CD4-positive, alpha-beta T cell (primary cell): ENCODE results near the gene CYP27A1. TPM values are rescaled to one million over a fixed set of nuclear protein-coding genes. Genes with fewer than 3 reads are reported as not detected.
A peak's percentile ranks its signal among the peaks of the same experiment; 100 is the strongest.

ENCODE experiments used
- ATAC-seq: fragments of 200-7000 bp; cut with Tn5 transposase; one replicate; pipeline ENCODE4 v1.10.0; 2022; ENCODE audit warnings: mild to moderate bottlenecking; ENCODE audit not compliant: poor library complexity
- CTCF ChIA-PET: fragments of 350-600 bp; sonication (Branson Sonifier 250); formaldehyde crosslinking; loops from one replicate; lab custom pipeline; 2021; ENCODE audit warnings: antibody characterized with exemption, inconsistent platforms; lab: Charles Lee
- POLR2A ChIA-PET: fragments of 350-600 bp; sonication (Branson Sonifier 250); formaldehyde crosslinking; loops from one replicate; lab custom pipeline; 2021; ENCODE audit warnings: antibody characterized with exemption, inconsistent platforms; lab: Charles Lee
- DNase-seq, 14 experiments: peaks; one replicate each; pipeline ENCODE4 v3.0.0-alpha.2; 2013 to 2020; ENCODE audit warnings: mixed read lengths in 2 of 14
- H3K27ac ChIP-seq, 2 donors: one replicate each; pipeline versions ENCODE4 v1.5.1 to v1.7.0; 2013; ENCODE audit warnings: low read length in 2 of 2, low read depth in 1 of 2, mild to moderate bottlenecking in 1 of 2
- H3K27me3 ChIP-seq, 2 experiments: 1 replicate in 1 of 2; 2 replicates in 1 of 2; pipeline versions ENCODE4 v1.6.1 to v1.7.0; 2013; ENCODE audit warnings: low read length in 2 of 2, control low read depth in 1 of 2, mild to moderate bottlenecking in 1 of 2, moderate library complexity in 1 of 2; ENCODE audit not compliant: insufficient read depth in 2 of 2, control insufficient read depth in 1 of 2
- H3K36me3 ChIP-seq: one replicate; pipeline ENCODE4 v1.6.1; 2013; ENCODE audit warnings: low read length, control low read depth; ENCODE audit not compliant: insufficient read depth
- H3K4me1 ChIP-seq: one replicate; pipeline ENCODE4 v1.6.1; 2013; ENCODE audit warnings: low read length, control low read depth; ENCODE audit not compliant: insufficient read depth
- H3K4me3 ChIP-seq: one replicate; pipeline ENCODE4 v1.5.1; 2013; ENCODE audit warnings: mild to moderate bottlenecking, low read length, moderate library complexity
- H3K9me3 ChIP-seq, 2 experiments: 1 replicate in 1 of 2; 2 replicates in 1 of 2; pipeline versions ENCODE4 v1.6.1 to v1.7.0; 2013; ENCODE audit warnings: low read length in 2 of 2, mild to moderate bottlenecking in 2 of 2, control low read depth in 1 of 2, moderate library complexity in 1 of 2; ENCODE audit not compliant: control insufficient read depth in 1 of 2, insufficient read depth in 1 of 2
- H3K27ac Mint-ChIP-seq: one replicate; pipeline ENCODE4 v1.8.0; 2020; ENCODE audit warnings: mixed read lengths
- H3K27me3 Mint-ChIP-seq: one replicate; pipeline ENCODE4 v1.8.0; 2021; ENCODE audit warnings: mixed read lengths
- H3K36me3 Mint-ChIP-seq: one replicate; pipeline ENCODE4 v1.8.0; 2021; ENCODE audit warnings: low read depth, mixed read lengths
- H3K4me1 Mint-ChIP-seq: one replicate; pipeline ENCODE4 v1.8.0; 2021; ENCODE audit warnings: low read depth, mixed read lengths
- H3K4me3 Mint-ChIP-seq: one replicate; pipeline ENCODE4 v1.8.0; 2020; ENCODE audit warnings: mild to moderate bottlenecking, mixed read lengths
- H3K9me3 Mint-ChIP-seq: one replicate; pipeline ENCODE4 v1.8.0; 2020; ENCODE audit warnings: mixed read lengths
- intact Hi-C, 2 experiments: fragments of 100-400 bp; cut with DNase I in 1 of 2; cut with micrococcal nuclease in 1 of 2; formaldehyde crosslinking; loops; one replicate each; pipeline versions ENCODE4 v1.15.1 to v1.9.0; 2023 to 2025; cut with DNase I, micrococcal nuclease
- total RNA-seq, 174 experiments: library from RNA in 2 of 174; stranded (reverse) in 2 of 174; gene quantifications; one replicate each; pipeline ENCODE4 v1.2.3 and lab custom pipeline; 2021 to 2026
- TF ChIP-seq, protein P1 (sequence below): fragments of 200-600 bp; IDR thresholded peaks from one replicate; pipeline ENCODE4 v1.8.0; 2022; ENCODE audit warnings: antibody characterized with exemption, mild to moderate bottlenecking

The CYP27A1 gene
- total RNA-seq, 2 experiments from 2014 or later, result 0.28 TPM; not detected in 1

DNA sequence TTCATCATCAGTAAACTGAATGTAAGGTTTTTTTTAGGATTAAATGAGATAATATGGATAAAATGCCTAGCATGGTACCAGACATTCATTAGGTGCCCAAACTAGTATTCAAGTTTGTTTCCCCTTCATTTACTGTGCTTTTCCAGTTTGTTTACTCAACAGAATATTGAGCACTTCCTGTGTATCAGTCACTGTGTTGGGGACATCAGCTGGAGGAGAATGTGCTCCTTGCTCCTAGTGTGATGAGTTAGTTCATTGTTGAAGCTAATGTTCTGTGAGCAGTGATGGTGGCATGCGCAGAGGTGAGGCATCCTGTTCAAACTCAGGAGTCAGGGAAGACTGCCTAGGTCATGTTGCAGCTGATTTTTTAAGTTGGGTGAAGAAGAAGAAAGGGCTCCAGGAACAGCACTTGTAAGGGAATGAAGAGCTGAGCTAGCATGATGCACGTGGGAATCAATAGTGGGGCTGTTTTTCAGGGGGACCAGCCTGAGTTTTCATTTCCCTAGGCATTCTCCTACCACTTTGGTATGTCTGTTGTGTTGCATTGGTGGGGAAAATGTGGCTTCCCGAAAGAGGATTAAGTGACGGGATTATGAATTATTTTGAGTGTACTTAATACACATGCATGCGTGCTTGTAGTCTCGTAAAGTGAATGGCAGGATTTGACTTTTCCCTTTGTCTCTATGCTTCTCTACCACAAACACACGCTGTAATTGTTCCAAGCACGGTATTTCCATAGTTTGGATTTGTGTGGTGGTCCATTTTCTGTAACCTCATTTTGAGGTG, 47.6 kb upstream of the CYP27A1 start:
- Mint-ChIP-seq H3K36me3 (peaks cover 67% of the 10 kb centered on the region), H3K4me1 (peaks cover 24% of the 10 kb centered on the region), H3K27me3 (no peaks in the 10 kb centered on the region), H3K9me3 (no peaks in the 10 kb centered on the region), H3K27ac (no peak overlapping the region), H3K4me3 (no peak overlapping the region)
- Histone ChIP-seq H3K4me3 (no peak overlapping the region), H3K27me3 (no peaks in the 10 kb centered on the region), H3K9me3 (no peaks in the 10 kb centered on the region), H3K4me1 (peaks cover 7% of the 10 kb centered on the region), H3K27ac (peak overlapping the region in 1 of 2 donors; percentile 35), H3K36me3 (peaks cover 21% of the 10 kb centered on the region)
- TF ChIP-seq, protein P1, sequence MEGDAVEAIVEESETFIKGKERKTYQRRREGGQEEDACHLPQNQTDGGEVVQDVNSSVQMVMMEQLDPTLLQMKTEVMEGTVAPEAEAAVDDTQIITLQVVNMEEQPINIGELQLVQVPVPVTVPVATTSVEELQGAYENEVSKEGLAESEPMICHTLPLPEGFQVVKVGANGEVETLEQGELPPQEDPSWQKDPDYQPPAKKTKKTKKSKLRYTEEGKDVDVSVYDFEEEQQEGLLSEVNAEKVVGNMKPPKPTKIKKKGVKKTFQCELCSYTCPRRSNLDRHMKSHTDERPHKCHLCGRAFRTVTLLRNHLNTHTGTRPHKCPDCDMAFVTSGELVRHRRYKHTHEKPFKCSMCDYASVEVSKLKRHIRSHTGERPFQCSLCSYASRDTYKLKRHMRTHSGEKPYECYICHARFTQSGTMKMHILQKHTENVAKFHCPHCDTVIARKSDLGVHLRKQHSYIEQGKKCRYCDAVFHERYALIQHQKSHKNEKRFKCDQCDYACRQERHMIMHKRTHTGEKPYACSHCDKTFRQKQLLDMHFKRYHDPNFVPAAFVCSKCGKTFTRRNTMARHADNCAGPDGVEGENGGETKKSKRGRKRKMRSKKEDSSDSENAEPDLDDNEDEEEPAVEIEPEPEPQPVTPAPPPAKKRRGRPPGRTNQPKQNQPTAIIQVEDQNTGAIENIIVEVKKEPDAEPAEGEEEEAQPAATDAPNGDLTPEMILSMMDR, result no peak
- CTCF ChIA-PET, result no interaction called here
- ATAC-seq, result no peak
- intact Hi-C loops, result no loop called here
- POLR2A ChIA-PET, result no interaction called here
- DNase-seq, result peak in 1 of 14 experiments; percentile 25

DNA sequence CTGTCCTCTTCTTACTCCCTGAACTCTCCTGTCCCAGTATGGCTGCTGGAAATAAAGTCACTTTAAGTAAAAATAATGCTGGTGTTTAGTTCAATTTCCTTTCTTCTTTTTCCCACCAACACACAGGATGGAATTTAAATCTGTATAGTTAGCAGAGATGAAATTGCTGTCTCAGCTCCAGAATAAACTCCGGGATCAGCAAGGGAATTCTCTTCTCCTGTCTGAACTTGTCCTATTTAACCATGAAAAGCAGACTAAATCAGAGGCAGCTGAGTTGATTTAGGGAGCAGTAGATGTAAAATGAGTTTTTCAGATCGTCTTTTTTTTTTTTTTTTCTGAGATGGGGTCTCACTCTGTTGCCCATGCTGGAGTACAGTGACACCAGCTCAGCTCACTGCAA, 45.4 kb upstream of the CYP27A1 start:
- no peak overlapping the region for H3K27ac Mint-ChIP-seq
- Histone ChIP-seq H3K9me3 (no peaks in the 10 kb centered on the region), H3K27me3 (no peaks in the 10 kb centered on the region), H3K4me3 (no peak overlapping the region), H3K27ac (no peak overlapping the region), H3K36me3 (peaks cover 33% of the 10 kb centered on the region), H3K4me1 (peaks cover 7% of the 10 kb centered on the region)
- DNase-seq, result no peak
- no peak overlapping the region for H3K4me3 Mint-ChIP-seq
- peaks cover 24% of the 10 kb centered on the region for H3K4me1 Mint-ChIP-seq
- no peaks in the 10 kb centered on the region for H3K27me3 Mint-ChIP-seq
- intact Hi-C loops, result no loop called here
- ChIA-PET POLR2A (no interaction called here), CTCF (interaction anchor here (0.6 kb wide), 1 partner anchor 124 kb away, joined by 4 read pairs; no protein-coding TSS in a partner anchor)
- H3K36me3 Mint-ChIP-seq, result peaks cover 73% of the 10 kb centered on the region
- TF ChIP-seq, protein P1, result no peak
- no peak for ATAC-seq
- no peaks in the 10 kb centered on the region for H3K9me3 Mint-ChIP-seq

DNA sequence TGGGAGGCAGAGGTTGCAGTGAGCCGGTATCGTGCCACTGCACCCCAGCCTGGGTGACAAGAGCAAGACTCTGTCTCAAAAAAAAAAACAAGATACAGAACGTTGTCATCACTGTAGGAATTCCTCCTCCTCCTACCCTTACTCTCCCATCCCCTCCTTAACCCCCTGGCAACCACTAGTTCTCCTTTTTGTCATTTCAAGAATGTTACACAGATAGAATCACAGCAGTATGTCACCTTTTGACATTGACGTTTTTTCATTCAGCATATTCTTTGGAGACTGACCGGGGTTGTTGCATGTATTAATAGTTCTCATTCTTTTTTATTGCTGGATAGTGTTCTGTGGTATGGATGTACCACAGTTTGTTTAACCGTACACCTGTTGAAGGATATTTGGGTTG, 38.9 kb upstream of the CYP27A1 start:
- H3K9me3 Mint-ChIP-seq, result no peaks in the 10 kb centered on the region
- H3K27ac ChIP-seq, result no peak overlapping the region
- H3K4me1 Mint-ChIP-seq, result no peaks in the 10 kb centered on the region
- no peaks in the 10 kb centered on the region for H3K27me3 ChIP-seq
- peaks cover 84% of the 10 kb centered on the region for H3K36me3 Mint-ChIP-seq
- H3K4me3 ChIP-seq, result no peak overlapping the region
- H3K36me3 ChIP-seq, result peaks cover 53% of the 10 kb centered on the region
- ChIA-PET CTCF (no interaction called here), POLR2A (no interaction called here)
- intact Hi-C loops, result no loop called here
- H3K27me3 Mint-ChIP-seq, result no peaks in the 10 kb centered on the region
- peaks cover 4% of the 10 kb centered on the region for H3K4me1 ChIP-seq
- no peaks in the 10 kb centered on the region for H3K9me3 ChIP-seq
- no peak overlapping the region for H3K27ac Mint-ChIP-seq
- ATAC-seq (no peak), DNase-seq (peak in 2 of 14 experiments; percentile 15 to 40)
- H3K4me3 Mint-ChIP-seq, result no peak overlapping the region
- TF ChIP-seq, protein P1, result no peak
